GM23248 (cell line): ENCODE data around the gene PTPRN2. TPM values are rescaled to one million over a fixed set of nuclear protein-coding genes. Genes with fewer than 3 reads are reported as not detected.
"Not testable (repeated sequence)": the region's sequence is repeated elsewhere in the genome, so short reads cannot be mapped to it uniquely, and the experiment has no call there.

Experiments
- DNase-seq: peaks from one replicate; pipeline ENCODE4 v3.0.0-alpha.2; 2015
- H2AFZ ChIP-seq: fragments of 200-600 bp; sonication (generic); 2 replicates; pipeline ENCODE4 v1.6.1; 2016; ENCODE audit warnings: antibody characterized with exemption
- H3F3A ChIP-seq: fragments of 200-600 bp; sonication (generic); 2 replicates; pipeline ENCODE4 v1.6.1; 2016; ENCODE audit warnings: mild to moderate bottlenecking, antibody characterized with exemption, mixed run types; ENCODE audit not compliant: insufficient read depth
- H3K27ac ChIP-seq: fragments of 200-600 bp; sonication (generic); 2 replicates; pipeline ENCODE4 v1.5.1; 2016; ENCODE audit warnings: mild to moderate bottlenecking
- H3K27me3 ChIP-seq: fragments of 200-600 bp; sonication (generic); replicated peaks from 2 replicates; pipeline ENCODE4 v1.6.1; 2016; ENCODE audit warnings: mild to moderate bottlenecking; ENCODE audit not compliant: insufficient read depth
- H3K36me3 ChIP-seq: fragments of 200-600 bp; sonication (generic); 2 replicates; pipeline ENCODE4 v1.6.1; 2016; ENCODE audit warnings: low read depth, mild to moderate bottlenecking
- H3K4me1 ChIP-seq: fragments of 200-600 bp; sonication (generic); 2 replicates; pipeline ENCODE4 v1.6.1; 2016; ENCODE audit warnings: mild to moderate bottlenecking; ENCODE audit not compliant: insufficient read depth
- H3K4me2 ChIP-seq: fragments of 200-600 bp; sonication (generic); one replicate; pipeline ENCODE4 v1.6.1; 2016; ENCODE audit warnings: mild to moderate bottlenecking; ENCODE audit not compliant: unreplicated experiment
- H3K4me3 ChIP-seq: fragments of 200-600 bp; sonication (generic); 2 replicates; pipeline ENCODE4 v1.5.1; 2016; ENCODE audit warnings: mild to moderate bottlenecking
- H3K79me2 ChIP-seq: fragments of 200-600 bp; sonication (generic); 2 replicates; pipeline ENCODE4 v1.6.1; 2016; ENCODE audit warnings: mild to moderate bottlenecking; ENCODE audit not compliant: insufficient read depth
- H3K9ac ChIP-seq: fragments of 200-600 bp; sonication (generic); 2 replicates; pipeline ENCODE4 v1.6.1; 2016; ENCODE audit warnings: mild to moderate bottlenecking
- H3K9me2 ChIP-seq: fragments of 200-600 bp; sonication (generic); 2 replicates; pipeline ENCODE4 v1.6.1; 2016; ENCODE audit warnings: mixed run types, mild to moderate bottlenecking, moderate library complexity; ENCODE audit not compliant: insufficient read depth
- H3K9me3 ChIP-seq: fragments of 200-600 bp; sonication (generic); one replicate; pipeline ENCODE4 v1.6.1; 2017; ENCODE audit warnings: low read depth
- H4K20me1 ChIP-seq: fragments of 200-600 bp; sonication (generic); 2 replicates; pipeline ENCODE4 v1.6.0; 2016; ENCODE audit not compliant: insufficient read depth
- EZH2 ChIP-seq: fragments of 200-600 bp; sonication (generic); IDR thresholded peaks from 2 replicates; pipeline ENCODE4 v1.6.1; 2018; ENCODE audit warnings: antibody characterized with exemption, mild to moderate bottlenecking; ENCODE audit not compliant: insufficient read depth, poor library complexity, severe bottlenecking
- EZH2phosphoT487 ChIP-seq: fragments of 200-600 bp; sonication (generic); IDR thresholded peaks from 2 replicates; pipeline ENCODE4 v1.6.1; 2018; ENCODE audit warnings: antibody characterized with exemption, moderate library complexity, mild to moderate bottlenecking, low read depth; ENCODE audit not compliant: insufficient read depth
- WGBS, 2 experiments: methylation state at CpG; one replicate each; pipeline ENCODE4 v1.1.6; 2015 to 2017; ENCODE audit warnings: low lambda C conversion rate in 2 of 2, low coverage in 1 of 2; ENCODE audit errors: missing lambda C conversion rate in 2 of 2; 5-methylcytosine and 5-hydroxymethylcytosine counted together
- in situ Hi-C: fragments of 300-500 bp; cut with MboI; formaldehyde crosslinking; loops from 2 replicates; pipeline ENCODE4 v1.15.0; 2020
- polyA plus RNA-seq: library from polyadenylated mRNA; unstranded; fragments of >200 nt; fragmentation: Nextera tagmentation; extraction: Ambion mirVana; gene quantifications from 2 replicates; pipeline ENCODE4 v1.2.1, GENCODE V29; 2016
- total RNA-seq: library from RNA; depleted of rRNA; stranded (reverse); fragments of >200 nt; shearing (Covaris generic); gene quantifications from 2 replicates; pipeline ENCODE4 v1.2.3, GENCODE V29; 2014

The PTPRN2 gene
- total and polyA plus RNA-seq, 2 experiments from 2014 or later: 0.13 TPM; not detected in 1

DNA sequence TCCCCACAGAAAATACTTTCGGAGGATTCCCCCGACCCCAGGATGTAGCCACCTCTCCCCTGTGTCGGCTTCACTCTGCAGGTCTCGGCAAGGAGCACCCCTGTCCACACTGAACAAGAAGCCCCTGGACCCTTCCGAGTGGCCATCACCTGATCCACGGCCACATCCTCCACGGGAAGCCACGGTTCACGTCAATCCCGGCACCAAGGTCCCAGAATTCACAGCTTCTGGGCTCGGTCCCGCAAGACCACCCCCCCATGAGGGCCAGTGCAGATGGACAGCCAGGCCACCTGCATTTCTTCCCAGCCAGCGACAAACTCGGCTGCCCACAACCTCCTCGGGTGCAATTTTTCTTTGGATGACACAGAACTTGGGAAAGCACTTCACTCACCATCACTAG lies 199.6 kb downstream of the PTPRN2 start:
- H3K36me3 ChIP-seq: no peaks in the 10 kb centered on the region
- no peaks in the 10 kb centered on the region for H3K27me3 ChIP-seq
- H3K4me2 ChIP-seq: no peak overlapping the region
- no peaks in the 10 kb centered on the region for H3K9me2 ChIP-seq
- DNase-seq: no peak
- H2AFZ ChIP-seq: no peak overlapping the region
- no peak overlapping the region for H3K9ac ChIP-seq
- H3K9me3 ChIP-seq: no peaks in the 10 kb centered on the region
- H4K20me1 ChIP-seq: no peaks in the 10 kb centered on the region
- H3K79me2 ChIP-seq: no peaks in the 10 kb centered on the region
- TF ChIP-seq EZH2 (no peak), EZH2phosphoT487 (no peak)
- no peaks in the 10 kb centered on the region for H3K4me1 ChIP-seq
- no peaks in the 10 kb centered on the region for H3F3A ChIP-seq
- no peak overlapping the region for H3K4me3 ChIP-seq
- WGBS, 2 experiments: 24 to 32% methylated on average over 15 of the region's 15 CpGs
- no peak overlapping the region for H3K27ac ChIP-seq
- in situ Hi-C loops: no loop called here

DNA sequence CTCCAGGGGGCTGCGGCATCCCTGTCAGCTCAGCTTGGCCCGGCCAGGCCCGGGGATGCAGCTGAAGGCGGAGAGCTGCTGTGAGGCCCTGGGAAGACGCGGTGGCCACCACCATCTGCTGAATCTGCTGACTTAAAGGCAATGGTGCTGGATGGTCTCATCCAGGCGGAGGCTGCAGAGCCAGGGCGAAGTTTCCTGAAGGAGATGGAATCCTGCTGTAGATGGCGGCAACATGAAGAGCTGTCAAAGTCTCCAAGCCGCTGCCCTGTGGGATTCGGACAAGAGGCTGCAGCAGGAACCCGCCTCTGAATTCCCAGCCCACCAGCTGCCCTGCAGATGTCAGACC lies 200.1 kb downstream of the PTPRN2 start:
- TF ChIP-seq EZH2phosphoT487: no peak
- no peak for TF ChIP-seq EZH2
- H3K9me3 ChIP-seq: no peaks in the 10 kb centered on the region
- in situ Hi-C loops: no loop called here
- no peaks in the 10 kb centered on the region for H4K20me1 ChIP-seq
- 3% methylated on average over 12 of the region's 12 CpGs for WGBS, 2 experiments
- H3K4me3 ChIP-seq: no peak overlapping the region
- no peaks in the 10 kb centered on the region for H3K36me3 ChIP-seq
- H3K4me1 ChIP-seq: no peaks in the 10 kb centered on the region
- H3F3A ChIP-seq: no peaks in the 10 kb centered on the region
- H3K4me2 ChIP-seq: no peak overlapping the region
- H3K9ac ChIP-seq: no peak overlapping the region
- no peaks in the 10 kb centered on the region for H3K27me3 ChIP-seq
- no peak for DNase-seq
- H3K79me2 ChIP-seq: no peaks in the 10 kb centered on the region
- no peak overlapping the region for H3K27ac ChIP-seq
- H2AFZ ChIP-seq: no peak overlapping the region
- no peaks in the 10 kb centered on the region for H3K9me2 ChIP-seq

DNA sequence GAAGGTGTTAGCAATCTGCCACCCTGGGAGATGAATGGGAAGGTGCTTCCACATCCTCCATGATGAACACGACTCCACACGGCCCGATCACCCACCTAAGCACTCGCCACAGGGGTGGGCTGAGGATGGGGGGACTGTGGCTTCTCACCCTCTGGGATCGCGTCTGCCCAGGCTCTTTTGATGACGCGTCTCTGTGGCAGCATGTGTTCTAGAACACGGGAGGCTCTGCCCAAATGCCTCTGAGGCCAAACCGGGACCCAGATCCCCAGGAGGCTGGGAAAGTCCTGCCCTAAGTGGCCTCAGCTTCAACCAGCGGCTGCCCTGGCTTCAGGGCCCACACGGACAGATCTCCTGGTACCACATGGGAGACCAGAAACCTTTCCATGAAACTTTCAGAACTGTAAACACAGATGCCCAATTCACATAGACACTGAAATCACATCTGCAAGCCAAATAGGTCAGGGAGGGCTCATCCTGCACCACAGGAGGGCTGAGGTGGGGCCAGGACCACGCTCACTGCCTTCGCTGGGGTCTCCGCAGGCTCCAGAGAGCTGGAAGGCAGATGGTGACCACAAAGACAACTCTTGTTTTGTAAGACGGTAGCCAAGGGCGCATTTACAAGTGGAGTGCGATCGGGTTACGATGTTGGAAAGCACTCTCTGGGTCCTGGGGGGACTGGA lies 200.6 kb downstream of the PTPRN2 start:
- Histone ChIP-seq H3K4me2 (no peak overlapping the region), H3K27me3 (no peaks in the 10 kb centered on the region), H3K27ac (no peak overlapping the region), H3K9ac (no peak overlapping the region), H2AFZ (no peak overlapping the region), H3K79me2 (no peaks in the 10 kb centered on the region), H3K4me1 (no peaks in the 10 kb centered on the region), H4K20me1 (no peaks in the 10 kb centered on the region), H3K4me3 (no peak overlapping the region), H3K9me2 (no peaks in the 10 kb centered on the region), H3K9me3 (no peaks in the 10 kb centered on the region), H3K36me3 (no peaks in the 10 kb centered on the region), H3F3A (no peaks in the 10 kb centered on the region)
- DNase-seq: no peak
- in situ Hi-C loops: no loop called here
- no peak for TF ChIP-seq EZH2
- TF ChIP-seq EZH2phosphoT487: no peak
- 4 to 8% methylated on average over 20 of the region's 20 CpGs for WGBS, 2 experiments

DNA sequence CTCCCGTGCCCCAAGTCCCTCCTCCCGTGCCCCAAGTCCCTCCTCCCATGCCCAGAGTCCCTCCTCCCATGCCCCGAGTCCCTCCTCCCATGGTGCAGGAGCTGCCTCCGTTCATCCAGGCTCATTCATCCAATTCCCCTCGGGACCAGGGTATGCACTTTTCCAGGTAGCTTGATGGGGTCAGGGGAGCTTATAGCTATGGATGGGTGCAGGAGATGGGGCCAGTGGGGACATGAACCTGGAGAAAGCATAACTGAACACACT lies 201.3 kb downstream of the PTPRN2 start:
- no peaks in the 10 kb centered on the region for H3F3A ChIP-seq
- H3K79me2 ChIP-seq: no peaks in the 10 kb centered on the region
- no peak overlapping the region for H3K4me2 ChIP-seq
- WGBS, 2 experiments: 44 to 52% methylated on average over 3 to 5 of the region's 5 CpGs
- H4K20me1 ChIP-seq: no peaks in the 10 kb centered on the region
- TF ChIP-seq EZH2: no peak
- TF ChIP-seq EZH2phosphoT487: no peak
- no peaks in the 10 kb centered on the region for H3K9me2 ChIP-seq
- H3K4me1 ChIP-seq: no peaks in the 10 kb centered on the region
- H3K36me3 ChIP-seq: no peaks in the 10 kb centered on the region
- in situ Hi-C loops: no loop called here
- no peak overlapping the region for H3K27ac ChIP-seq
- H3K9ac ChIP-seq: no peak overlapping the region
- DNase-seq: no peak
- H3K27me3 ChIP-seq: no peaks in the 10 kb centered on the region
- H3K4me3 ChIP-seq: no peak overlapping the region
- H2AFZ ChIP-seq: no peak overlapping the region
- no peaks in the 10 kb centered on the region for H3K9me3 ChIP-seq

DNA sequence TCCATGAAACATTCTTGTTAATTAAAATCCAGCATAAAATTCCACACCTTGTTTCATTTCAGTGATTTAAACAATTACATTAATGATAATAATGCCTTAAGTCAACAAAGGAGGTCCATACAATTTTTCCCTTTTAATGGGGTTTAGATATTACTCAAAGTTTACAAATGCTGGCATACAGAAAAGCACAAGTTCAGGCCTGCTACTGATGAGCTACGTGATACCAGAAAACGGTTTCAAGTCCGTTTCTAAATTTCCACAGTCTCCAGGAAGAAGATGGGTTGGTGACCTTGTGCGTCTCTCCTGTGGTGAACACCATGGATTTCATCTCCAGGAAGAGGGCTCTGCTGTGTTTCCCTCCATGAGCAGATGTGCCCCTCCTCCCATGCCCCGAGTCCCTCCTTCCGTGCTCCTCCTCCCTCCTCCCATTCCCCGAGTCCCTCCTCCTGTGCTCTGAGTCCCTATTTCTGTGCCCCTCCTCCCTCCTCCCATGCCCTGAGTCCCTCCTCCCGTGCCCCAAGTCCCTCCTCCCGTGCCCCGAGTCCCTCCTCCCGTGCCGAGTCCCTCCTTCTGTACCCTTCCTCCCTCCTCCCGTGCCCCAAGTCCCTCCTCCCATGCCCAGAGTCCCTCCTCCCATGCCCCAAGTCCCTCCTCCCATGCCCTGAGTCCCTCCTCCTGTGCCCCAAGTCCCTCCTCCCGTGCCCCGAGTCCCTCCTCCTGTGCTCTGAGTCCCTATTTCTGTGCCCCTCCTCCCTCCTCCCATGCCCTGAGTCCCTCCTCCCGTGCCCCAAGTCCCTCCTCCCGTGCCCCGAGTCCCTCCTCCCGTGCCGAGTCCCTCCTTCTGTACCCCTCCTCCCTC lies 201.9 kb downstream of the PTPRN2 start:
- not testable (repeated sequence) for H3K4me2 ChIP-seq, H3K9me3 ChIP-seq
- WGBS, 2 experiments: 45 to 54% methylated on average over 4 to 20 of the region's 20 CpGs

More for the DNA sequence above, 201.9 kb downstream of the PTPRN2 start:
- H3K4me3 ChIP-seq, H3K36me3 ChIP-seq, H3K27me3 ChIP-seq, in situ Hi-C loops, H2AFZ ChIP-seq, H3K4me1 ChIP-seq, H3K9me2 ChIP-seq, H3K27ac ChIP-seq, H3K9ac ChIP-seq, H4K20me1 ChIP-seq, DNase-seq, H3F3A ChIP-seq, H3K79me2 ChIP-seq: not testable (repeated sequence)
